NCI-H1105 (cell line): ENCODE data around the gene PRORP.
"Not testable (repeated sequence)": the region's sequence is repeated elsewhere in the genome, so short reads cannot be mapped to it uniquely, and the experiment has no call there.

ENCODE experiments used
- DNase-seq: peaks from one replicate; lab custom pipeline; 2025; lab: John Stamatoyannopoulos, UW

Gene PRORP

DNA sequence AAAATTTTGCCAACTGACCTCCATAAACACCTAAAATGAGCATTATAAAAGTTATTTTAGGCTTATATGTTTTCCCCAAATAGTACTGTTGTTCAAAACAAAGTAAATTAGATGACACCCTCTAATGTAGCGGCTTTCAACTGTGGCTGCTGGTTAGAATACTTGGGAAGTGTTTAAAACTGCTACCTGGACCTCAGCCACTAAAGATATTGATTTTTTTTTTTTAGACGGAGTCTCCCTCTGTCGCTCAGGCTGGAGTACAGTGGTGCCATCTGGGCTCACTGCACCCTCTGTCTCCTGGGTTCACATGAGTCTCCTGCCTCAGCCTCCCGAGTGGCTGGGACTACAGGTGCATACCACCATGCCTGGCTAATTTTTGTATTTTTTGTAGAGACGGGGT lies 16.2 kb downstream of the PRORP start:
- DNase-seq = no peak

DNA sequence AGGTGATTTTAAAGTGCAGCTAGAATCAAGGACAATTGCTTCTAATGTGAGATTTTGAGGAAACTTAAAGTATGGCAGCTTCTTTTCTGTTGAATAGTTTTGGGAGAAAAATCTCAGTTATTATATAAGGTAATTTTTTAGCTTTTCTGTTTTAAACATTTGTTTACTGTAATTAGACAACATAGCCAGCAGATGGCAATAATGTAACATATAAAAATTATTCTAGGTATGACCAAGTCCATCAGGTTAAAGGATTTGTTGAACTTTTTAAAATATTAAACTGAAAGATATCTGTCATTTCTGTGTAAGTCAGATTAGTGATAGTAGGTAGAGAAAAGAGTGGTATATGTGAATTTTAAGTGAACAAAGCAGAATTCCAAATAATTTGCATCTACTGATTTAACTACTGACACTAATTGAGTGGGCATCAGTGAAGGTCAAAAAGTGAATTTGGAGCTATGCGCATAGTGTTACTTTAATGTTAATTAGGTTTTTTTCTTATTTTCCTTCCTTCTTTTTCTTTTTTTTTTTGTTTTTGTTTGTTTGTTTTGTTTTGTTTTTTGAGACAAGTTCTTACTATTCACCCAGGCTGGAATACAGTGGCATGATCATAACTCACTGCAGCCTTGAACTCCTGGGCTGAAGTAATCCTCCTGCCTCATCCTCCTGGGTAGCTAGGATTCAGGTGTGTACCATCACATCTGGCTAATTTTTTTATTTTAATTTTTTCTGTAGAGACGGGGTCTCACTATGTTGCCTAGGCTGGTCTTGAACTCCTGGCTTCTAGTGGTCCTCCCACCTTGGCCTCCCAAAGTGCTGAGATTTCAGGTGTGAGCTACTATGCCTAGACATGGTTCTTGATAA lies 18.6 kb downstream of the PRORP start:
- DNase-seq = no peak

DNA sequence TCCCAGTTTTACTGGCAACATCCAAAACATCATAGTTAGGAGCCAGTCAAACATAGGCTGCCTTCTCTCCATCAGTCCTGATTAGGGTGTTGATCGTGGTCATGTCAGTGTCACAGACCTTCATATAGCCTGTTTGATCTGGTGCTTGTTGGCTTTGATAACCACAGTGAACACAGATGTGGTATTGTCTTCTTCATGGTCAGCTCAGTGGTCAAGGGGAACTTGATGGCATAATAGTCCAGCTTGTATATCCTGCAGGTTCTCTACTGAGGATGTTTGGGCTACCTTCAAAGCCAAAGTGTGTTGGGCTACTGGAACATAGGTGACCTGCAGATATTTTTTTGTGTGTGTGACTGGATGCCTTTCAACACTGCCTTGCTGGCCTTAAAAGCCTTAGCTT lies 21.7 kb downstream of the PRORP start:
- DNase-seq = no peak

DNA sequence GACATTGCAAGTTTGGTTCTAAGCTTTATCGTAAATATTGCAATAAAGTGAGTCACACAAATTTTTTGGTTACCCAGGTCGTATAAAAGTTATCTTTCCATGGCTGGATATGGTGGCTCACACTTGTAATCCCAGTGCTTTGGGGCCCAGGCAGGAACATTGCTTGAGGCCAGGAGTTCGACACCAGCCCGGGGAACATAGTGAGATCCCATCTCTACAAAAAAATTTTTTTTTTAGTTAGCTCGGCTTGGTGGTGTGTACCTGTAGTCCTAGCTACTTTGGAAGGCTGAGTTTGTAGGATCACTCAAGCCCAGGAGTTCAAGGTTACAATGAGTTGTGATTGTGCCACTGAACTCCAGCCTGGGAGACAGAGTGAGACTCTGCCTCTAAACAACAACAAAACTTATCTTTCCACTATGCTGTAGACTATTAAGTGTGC lies 24.4 kb downstream of the PRORP start:
- no peak for DNase-seq

DNA sequence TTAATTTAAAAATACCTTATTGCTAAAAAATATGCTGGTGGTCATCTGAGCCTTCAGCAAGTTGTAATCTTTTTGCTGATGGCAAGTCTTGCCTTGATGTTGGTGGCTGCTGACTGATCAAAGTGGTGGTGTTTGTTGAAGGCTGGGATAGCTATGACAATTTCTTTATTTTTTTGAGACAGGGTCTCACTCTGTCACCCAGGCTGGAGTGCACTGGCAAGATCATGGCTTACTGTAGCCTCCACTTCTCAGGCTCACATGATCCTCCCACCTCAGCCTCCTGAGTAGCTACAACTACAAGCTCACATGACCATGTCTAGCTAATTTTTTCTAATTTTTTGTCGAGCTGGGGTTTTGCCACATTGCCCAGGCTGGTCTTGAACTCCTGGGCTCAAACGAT lies 24.8 kb downstream of the PRORP start:
- DNase-seq = no peak

DNA sequence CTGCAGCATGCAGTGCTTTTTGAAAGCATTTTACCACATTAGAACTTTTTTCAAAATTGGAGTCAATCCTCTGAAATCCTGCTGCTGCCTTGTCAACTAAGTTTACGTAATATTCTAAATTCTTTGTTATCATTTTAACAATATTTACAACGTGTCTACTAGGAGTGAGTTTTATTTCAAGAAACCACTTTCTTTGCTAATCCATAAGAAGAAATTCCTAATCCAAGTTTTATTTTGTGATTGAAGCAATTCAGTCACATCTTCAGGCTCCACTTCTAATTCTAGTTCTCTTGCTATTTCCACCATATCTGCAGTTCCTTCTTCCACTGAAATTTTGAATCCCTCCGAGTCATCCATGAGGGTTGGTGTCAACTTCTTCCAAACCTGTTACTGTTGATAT lies 25.4 kb downstream of the PRORP start:
- no peak for DNase-seq

DNA sequence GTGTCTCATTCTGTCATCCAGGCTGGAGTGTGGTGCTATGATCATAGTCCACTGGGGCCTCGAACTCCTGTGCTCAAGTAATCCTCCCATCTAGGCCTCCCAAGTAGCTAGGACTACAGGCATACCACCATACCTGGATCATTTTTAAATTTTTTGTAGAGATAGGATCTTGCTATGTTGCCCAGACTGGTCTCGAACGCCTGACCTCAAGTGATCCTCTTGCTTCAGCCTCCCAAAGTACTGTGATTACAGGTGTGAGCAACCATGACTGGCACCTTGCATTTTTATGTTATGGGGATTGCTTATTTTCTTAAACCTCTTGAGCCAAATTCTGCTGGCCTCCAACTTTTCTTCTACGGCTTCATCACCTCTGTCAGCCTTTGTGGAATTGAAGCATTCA lies 26.9 kb downstream of the PRORP start:
- DNase-seq = no peak

DNA sequence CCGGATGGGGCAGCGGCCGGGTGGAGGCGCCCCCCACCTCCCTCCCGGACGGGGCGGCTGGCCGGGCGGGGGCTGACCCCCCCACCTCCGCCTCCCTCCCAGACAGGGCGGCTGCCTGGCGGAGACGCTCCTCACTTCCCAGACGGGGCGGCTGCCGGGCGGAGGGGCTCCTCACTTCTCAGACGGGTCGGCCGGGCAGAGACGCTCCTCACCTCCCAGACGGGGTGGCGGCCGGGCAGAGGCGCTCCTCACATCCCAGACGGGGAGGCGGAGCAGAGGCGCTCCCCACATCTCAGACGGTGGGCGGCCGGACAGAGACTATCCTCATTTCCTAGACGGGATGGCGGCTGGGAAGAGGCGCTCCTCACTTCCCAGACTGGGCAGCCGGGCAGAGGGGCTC lies 30.2 kb downstream of the PRORP start:
- not testable (repeated sequence) for DNase-seq

DNA sequence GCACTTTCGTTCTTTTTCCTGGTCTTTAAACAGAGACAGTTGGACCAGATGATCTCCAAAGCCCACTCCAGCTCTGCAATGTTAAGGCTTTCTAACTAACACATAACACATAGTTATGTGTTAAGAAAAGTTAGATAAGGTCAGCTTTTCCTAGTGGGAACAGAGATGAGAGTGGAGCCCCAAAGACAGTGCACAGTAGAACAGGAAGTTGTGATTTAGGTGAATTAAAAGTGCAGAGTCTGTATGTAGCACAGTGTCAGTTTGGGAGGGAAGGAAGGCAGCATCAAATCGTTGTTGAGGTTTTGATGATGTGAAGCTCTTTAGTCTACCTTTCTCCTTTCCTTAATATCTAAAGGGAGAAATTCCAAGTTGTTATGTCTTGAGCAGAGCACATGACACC lies 31.7 kb downstream of the PRORP start:
- no peak for DNase-seq

DNA sequence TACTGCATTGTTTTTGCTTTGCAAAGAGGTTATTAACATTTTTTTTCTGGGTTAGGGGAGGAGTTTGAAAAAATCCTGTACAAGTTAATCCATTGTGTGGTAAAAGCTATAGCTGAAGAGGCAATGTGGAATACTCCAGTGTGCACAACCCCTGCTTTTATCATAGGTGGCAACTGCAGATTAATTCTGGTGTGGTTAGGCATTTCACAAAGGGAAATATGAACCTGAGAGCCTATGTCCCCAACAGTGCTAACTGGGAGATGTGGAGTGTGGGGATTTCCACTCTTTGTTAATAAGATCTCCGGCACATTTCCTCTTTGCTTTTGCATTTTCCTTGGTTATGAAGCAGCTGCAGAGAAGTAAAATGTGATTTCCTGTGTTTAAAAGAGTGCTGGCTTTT lies 33.6 kb downstream of the PRORP start:
- no peak for DNase-seq

DNA sequence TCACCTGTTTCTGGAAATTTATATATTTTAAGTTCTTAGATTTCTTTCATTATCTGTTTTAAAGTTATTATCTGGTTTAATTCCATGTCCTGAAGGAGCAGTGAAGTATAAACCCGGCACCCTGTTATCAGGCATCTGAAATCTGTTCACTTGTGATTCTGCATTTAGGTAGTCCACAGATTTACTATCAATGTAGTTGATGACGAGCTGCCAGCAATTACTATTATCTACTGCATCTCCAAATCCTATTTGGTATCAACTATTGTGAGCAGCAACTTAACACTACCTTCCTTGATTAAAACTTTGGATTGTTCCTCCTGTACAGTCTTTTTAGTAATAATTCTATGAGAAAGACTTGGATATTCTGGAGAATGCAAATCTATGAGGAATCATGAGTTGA lies 36.1 kb downstream of the PRORP start:
- no peak for DNase-seq

DNA sequence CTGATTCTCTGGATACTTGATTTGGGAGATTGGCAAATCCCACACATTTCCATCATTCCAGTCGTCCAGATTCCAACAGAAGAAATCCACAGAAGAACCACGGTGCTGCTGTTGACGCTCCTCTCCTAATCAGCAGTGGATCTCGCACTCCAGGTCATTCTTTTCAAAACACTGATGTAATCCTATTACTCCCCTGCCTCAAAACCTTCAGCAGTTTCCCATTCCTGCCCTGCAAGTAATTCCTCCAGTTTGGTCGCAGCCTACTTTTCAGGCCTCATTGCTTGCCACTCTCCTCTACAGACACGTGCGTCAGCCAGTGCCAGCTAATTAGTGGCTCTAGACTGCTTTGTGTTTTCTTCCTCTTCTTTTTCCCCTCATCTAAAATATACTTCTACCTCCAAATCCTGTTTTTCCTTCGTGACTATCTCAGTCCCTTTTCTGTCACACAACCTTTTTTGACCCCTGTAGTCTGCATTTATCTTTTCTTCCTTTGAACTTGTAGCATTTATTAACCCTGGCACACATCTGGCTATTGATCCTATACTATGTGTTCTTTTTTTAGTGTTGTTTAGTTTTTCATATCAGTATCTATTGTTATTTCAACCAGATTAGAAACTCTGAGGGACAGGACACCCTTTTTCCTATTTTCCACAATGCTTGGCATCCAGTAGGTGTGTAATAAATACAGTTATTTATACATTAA lies 36.8 kb downstream of the PRORP start:
- no peak for DNase-seq

DNA sequence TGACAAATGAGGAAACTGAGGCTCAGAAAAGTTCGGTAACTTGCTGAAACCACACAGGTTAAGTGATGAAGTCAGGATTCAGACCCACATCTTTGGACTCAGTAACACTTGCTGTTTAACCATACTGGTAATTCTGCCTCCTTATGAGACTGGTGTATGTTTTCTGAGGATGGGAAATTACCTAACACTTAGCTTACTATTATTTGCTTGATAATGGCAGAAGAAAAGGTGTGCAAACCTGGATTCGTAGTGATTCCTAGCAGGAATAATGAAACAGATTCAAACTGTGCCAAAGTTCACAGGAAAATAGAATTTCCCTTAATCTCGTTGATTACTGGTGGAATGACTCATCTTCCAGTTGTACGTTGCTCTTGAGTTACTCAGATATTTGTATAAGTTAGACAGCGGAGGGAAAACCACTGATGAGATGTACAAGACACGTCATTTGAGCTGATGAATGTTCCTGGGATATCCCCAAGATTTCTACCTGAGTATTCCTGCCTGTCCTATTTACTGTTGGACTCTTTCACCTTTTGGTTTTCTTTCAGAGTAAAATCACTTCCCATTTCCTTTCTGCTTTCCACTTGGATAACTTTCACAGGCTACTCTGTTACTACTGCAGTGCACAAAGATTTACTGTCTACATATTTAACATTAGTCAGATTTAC lies 37.5 kb downstream of the PRORP start:
- DNase-seq = no peak

DNA sequence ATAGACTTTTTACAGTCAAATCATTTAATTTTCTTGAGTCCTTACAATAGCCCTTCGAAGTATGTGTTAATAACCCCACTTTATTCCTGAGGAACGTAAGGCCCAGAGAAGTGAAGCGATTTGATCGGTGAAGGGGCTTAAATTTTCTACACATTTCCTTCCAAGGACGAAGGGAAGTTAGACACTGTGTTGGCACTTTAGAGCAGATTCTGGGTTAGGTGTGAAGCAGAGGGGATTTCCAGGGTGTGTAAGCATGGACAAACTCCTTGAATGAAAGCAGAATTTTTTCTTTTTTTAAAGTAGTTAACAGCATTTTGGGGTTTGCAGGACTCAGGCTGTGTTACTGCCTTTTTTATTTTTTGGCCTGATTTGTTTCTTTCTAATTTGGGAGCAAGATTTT lies 38.9 kb downstream of the PRORP start:
- no peak for DNase-seq

DNA sequence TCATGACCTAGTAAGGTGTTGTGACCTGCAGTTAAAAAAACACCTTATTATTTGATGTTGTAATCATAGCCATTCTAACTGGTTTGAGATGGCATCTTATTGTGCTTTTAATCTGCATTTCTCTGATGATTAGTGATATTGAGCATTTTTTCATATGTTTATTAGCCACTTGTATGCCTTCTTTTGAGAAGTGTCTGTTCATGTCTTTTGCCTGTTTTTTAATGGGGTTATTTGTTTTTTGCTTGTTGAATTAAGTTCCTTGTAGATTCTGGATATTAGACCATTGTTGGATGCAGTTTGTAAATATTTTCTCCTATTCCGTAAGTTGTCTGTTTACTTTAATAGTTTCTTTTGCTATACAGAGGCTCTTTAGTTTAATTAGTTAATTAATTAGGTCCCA lies 41.0 kb downstream of the PRORP start:
- DNase-seq = no peak

DNA sequence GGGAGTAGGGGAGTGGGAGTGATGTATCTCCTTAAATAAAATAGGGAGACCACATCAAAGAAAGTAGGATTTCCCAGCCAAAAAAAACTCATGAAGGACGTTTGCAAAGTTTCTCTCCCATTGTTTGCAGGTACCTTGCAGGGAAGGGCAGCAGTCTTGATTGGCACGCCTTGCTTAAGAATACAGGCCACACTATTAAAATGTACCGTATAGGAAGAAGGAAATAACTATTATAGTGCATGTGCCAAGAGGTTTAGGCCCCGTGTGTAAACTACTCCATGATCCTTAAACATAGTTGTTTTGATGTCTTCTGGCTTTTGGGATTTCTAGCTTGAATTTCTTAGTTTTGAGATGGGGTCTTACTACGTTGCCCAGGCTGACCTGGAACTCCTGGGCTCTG lies 42.5 kb downstream of the PRORP start:
- DNase-seq = no peak

DNA sequence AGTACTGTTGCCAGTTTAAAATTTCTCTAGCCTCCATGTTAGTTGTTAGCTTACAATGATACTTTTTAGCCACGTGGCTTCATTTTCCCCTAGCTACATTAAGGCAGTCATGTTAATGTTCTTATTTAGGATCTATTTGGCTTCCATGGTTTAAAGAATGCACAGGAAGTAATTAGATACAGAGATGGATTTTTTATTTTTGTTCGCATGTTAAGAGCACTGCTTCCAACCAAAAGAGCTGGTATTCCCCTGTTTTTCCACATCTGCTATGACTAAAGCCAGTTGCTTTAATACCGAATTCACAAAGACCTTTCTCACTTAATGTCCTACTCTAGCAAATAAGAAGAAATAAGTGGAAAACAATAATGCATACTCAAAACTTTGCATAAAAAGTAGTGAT lies 45.1 kb downstream of the PRORP start:
- DNase-seq = no peak
